ENCODE data around the gene ORC3. TPM values are rescaled to one million over a fixed set of nuclear protein-coding genes. Genes with fewer than 3 reads are reported as not detected.
"Not testable (repeated sequence)": the region's sequence is repeated elsewhere in the genome, so short reads cannot be mapped to it uniquely, and the experiment has no call there.

Gene ORC3
- total RNA-seq, 1 donor from 2014 or later, result 50.3 TPM

GRCh38 chr6:87696817-87697216, 106.9 kb downstream of the ORC3 start:
- not testable (repeated sequence) for DNase-seq (ENCODE audit: low spot score)

- peak; percentile 66 for DNase-seq (ENCODE audit: low spot score)
Measured at GRCh38 chr6:87697581-87698546, 107.9 kb downstream of the ORC3 start.

- DNase-seq (ENCODE audit: low spot score), result peak; percentile 37
Measured at GRCh38 chr6:87698547-87699006, 108.6 kb downstream of the ORC3 start.

GRCh38 chr6:87699576-87699975, 109.6 kb downstream of the ORC3 start:
- no peak for DNase-seq (ENCODE audit: low spot score)

GRCh38 chr6:87700397-87701343, 110.7 kb downstream of the ORC3 start:
- DNase-seq (ENCODE audit: low spot score), result peak; percentile 65

GRCh38 chr6:87701344-87701675, 111.4 kb downstream of the ORC3 start:
- peak; percentile 24 for DNase-seq (ENCODE audit: low spot score)

GRCh38 chr6:87701676-87702588, 112.0 kb downstream of the ORC3 start, which contains the start of gene AKIRIN2:
AKIRIN2 (minus strand) TSS chr6:87702233; CDS start chr6:87701684, 549 bp downstream.
- peak; percentile 100 for DNase-seq (ENCODE audit: low spot score)

DNA sequence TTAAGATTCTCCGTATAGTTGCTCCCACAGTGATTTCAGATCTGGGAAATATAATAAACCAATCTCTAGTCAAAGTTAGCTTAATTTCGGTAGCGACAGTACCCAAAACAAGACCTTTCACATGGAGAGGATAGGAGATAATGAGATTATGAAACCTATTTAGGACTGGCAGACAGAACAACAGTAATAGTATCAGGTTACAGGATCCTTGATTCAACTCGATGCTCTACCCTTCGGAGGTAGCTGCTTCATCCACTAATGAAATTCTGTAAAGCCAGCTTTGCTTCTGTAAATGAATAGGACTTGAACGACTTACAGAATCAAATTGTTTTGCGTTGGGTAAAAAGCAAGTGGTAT, 112.6 kb downstream of the ORC3 start:
- DNase-seq (ENCODE audit: low spot score), result no peak

DNA sequence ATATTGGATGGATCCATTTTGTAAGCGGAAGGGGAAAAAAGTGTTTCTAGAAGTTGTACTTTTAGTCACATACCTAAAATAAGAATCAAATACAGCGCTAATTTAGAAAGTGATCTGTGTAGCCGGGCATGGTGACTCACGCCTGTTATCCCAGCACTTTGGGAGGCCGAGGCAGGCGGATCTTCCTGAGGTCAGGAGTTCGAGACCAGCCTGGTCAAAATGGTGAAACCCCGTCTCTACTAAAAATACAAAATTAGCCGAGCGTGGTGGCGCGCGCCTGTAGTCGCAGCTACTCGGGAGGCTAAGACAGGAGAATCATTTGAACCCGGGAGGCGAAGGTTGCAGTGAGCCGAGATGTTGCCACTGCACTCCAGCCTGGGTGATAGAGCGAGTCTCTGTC, 113.1 kb downstream of the ORC3 start:
- DNase-seq (ENCODE audit: low spot score), result not testable (repeated sequence)

DNA sequence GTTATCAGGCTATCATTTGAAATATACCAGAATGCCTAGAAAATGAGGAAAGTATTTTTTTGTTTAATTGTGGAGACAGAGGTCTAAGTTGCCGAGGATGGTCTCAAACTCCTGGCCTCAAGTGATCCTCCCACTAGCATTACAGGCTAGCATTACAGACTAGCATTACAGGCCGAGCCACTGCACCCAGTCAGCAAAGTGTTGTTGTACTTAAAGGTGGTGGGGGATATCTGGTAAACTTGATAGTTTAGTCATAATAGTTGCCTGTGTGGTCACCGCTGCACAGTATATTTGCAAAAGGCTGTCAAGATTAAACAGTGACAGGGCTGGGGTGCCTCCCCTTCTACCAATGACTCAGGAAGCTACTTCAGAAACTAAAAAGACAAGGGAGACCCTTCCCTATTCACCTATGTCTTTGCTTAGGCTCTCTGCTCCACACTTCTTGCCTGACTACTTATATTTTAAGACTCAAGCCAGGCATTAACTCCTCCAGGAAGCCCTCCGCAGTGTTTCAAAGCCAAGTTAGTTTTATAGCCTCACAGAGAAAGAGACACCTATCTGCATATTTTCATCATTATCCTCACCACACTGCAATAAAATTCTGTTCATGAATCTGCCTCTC, 115.2 kb downstream of the ORC3 start:
- no peak for DNase-seq (ENCODE audit: low spot score)

- peak; percentile 44 for DNase-seq (ENCODE audit: low spot score)
Measured at GRCh38 chr6:87706187-87706966, 116.4 kb downstream of the ORC3 start.

- DNase-seq (ENCODE audit: low spot score), result not testable (repeated sequence)
Measured at GRCh38 chr6:87708581-87709427, 118.9 kb downstream of the ORC3 start.

DNA sequence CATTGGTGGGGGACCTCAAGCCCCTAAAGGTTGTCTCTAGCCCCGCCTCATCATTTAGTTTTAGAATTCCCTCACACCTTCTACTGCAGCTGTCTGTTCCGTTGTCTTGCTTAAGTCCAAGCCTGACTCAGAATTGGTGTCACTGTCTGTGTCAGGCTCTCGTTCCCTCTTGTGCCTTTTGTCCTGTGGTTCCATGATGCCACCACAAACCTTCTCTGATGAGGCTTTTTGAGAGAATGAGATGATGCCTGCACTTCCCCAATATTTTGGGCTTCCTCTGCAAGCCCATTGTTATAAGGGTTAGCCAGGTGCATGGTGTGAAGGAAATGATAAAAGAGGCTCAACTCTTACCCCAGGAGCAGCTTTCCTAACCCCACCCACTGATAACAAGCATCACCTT, 120.2 kb downstream of the ORC3 start:
- DNase-seq (ENCODE audit: low spot score), result no peak

GRCh38 chr6:87712713-87713112, 122.8 kb downstream of the ORC3 start:
- DNase-seq (ENCODE audit: low spot score), result not testable (repeated sequence)

GRCh38 chr6:87714093-87714842, 124.3 kb downstream of the ORC3 start:
- DNase-seq (ENCODE audit: low spot score), result no peak

Measured in umbilical cord (tissue), 2 donors.